MM.1S (cell line): ENCODE measurements around the gene USB1.

ENCODE experiments used
- DNase-seq: peaks from one replicate; pipeline ENCODE4 v3.0.0-alpha.2; 2015
- H2AFZ ChIP-seq: fragments of 300-600 bp; sonication (generic); 2 replicates; pipeline ENCODE4 v1.6.0; 2016; ENCODE audit warnings: antibody characterized with exemption, low read length
- H3F3A ChIP-seq: fragments of 300-600 bp; sonication (generic); 2 replicates; pipeline ENCODE4 v1.6.1; 2016; ENCODE audit warnings: mild to moderate bottlenecking, antibody characterized with exemption, low read length, moderate library complexity, mixed read lengths; ENCODE audit not compliant: insufficient read depth
- H3K27ac ChIP-seq: fragments of 300-600 bp; sonication (generic); 2 replicates; pipeline ENCODE4 v1.5.1; 2016; ENCODE audit warnings: mild to moderate bottlenecking, low read length
- H3K27me3 ChIP-seq: fragments of 300-600 bp; sonication (generic); replicated peaks from 2 replicates; pipeline ENCODE4 v1.6.0; 2016; ENCODE audit warnings: low read length; ENCODE audit not compliant: insufficient read depth
- H3K36me3 ChIP-seq: fragments of 300-600 bp; sonication (generic); replicated peaks from 2 replicates; pipeline ENCODE4 v1.6.1; 2016; ENCODE audit warnings: mild to moderate bottlenecking, low read length, mixed read lengths; ENCODE audit not compliant: insufficient read depth
- H3K4me1 ChIP-seq: fragments of 300-600 bp; sonication (generic); 2 replicates; pipeline ENCODE4 v1.6.1; 2016; ENCODE audit warnings: low read length, mixed read lengths
- H3K4me2 ChIP-seq: fragments of 300-600 bp; sonication (generic); 2 replicates; pipeline ENCODE4 v1.6.0; 2016; ENCODE audit warnings: low read depth, low read length
- H3K4me3 ChIP-seq: fragments of 300-600 bp; sonication (generic); 2 replicates; pipeline ENCODE4 v1.5.1; 2016; ENCODE audit warnings: low read length, mixed read lengths
- H3K79me2 ChIP-seq: fragments of 300-600 bp; sonication (generic); 2 replicates; pipeline ENCODE4 v1.6.1; 2016; ENCODE audit warnings: mixed run types, low read length, mixed read lengths
- H3K9ac ChIP-seq: fragments of 300-600 bp; sonication (generic); 2 replicates; pipeline ENCODE4 v1.6.1; 2016; ENCODE audit warnings: low read length, mixed read lengths
- H3K9me2 ChIP-seq: fragments of 300-600 bp; sonication (generic); replicated peaks from 2 replicates; pipeline ENCODE4 v1.6.1; 2016; ENCODE audit warnings: mild to moderate bottlenecking, low read length, mixed read lengths; ENCODE audit not compliant: insufficient read depth
- H3K9me3 ChIP-seq: fragments of 300-600 bp; sonication (generic); replicated peaks from 2 replicates; pipeline ENCODE4 v1.6.1; 2016; ENCODE audit warnings: mild to moderate bottlenecking, low read length, mixed read lengths; ENCODE audit not compliant: insufficient read depth
- H4K20me1 ChIP-seq: fragments of 300-600 bp; sonication (generic); 2 replicates; pipeline ENCODE4 v1.6.1; 2016; ENCODE audit warnings: mild to moderate bottlenecking, low read length, moderate library complexity, mixed read lengths; ENCODE audit not compliant: insufficient read depth
- EZH2 ChIP-seq: fragments of 300-600 bp; sonication (generic); optimal IDR thresholded peaks from 2 replicates; pipeline ENCODE3; 2017; ENCODE audit warnings: low read depth, mild to moderate bottlenecking, antibody characterized with exemption, low read length, mixed read lengths
- EZH2phosphoT487 ChIP-seq: fragments of 300-600 bp; sonication (generic); IDR thresholded peaks from 2 replicates; pipeline ENCODE4 v1.6.1; 2018; ENCODE audit warnings: antibody characterized with exemption, low read length
- TF ChIP-seq, protein P1 (sequence below): fragments of 300-600 bp; sonication (generic); IDR thresholded peaks from 2 replicates; pipeline ENCODE4 v1.5.1; 2016; ENCODE audit warnings: antibody characterized with exemption, low read length, mixed read lengths

USB1 gene

DNA sequence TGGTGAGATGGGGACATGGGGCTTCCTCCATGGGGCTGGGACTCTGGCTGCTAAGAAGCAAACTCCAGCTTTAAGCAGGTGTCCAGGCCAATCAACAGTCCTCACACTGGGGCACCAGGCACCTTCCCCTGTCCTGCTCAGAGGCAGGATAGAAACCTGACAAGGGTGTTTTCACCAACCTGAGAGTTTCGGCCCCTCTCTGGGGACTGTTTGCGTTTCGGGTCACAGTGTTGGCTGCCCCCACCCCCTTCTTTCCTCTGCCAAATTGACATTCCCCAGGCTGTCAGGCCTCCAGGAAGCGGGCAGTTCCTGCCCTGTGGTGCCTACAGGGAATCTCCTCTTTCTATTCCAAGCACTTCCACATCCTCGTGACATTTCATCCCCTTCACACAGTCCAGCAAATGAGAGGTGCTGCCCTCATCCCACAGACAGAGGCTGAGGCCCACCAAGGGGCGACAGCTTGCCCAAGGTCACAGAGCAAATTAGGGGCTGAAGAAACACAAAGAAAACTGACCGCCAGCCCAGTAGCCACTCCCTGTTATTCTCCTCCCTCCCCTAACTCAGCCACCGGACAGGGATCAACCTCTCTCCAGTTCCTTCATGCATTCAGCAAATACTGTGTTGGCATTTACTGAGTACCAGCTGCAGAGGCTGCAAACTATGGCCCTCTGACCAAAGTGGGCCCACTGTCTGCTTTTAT, 62.3 kb downstream of the USB1 start:
- Histone ChIP-seq H3K9me3 (no peaks in the 10 kb centered on the region), H3K9ac (no peak overlapping the region)
- TF ChIP-seq EZH2 (no peak), EZH2phosphoT487 (no peak)
- TF ChIP-seq, protein P1, sequence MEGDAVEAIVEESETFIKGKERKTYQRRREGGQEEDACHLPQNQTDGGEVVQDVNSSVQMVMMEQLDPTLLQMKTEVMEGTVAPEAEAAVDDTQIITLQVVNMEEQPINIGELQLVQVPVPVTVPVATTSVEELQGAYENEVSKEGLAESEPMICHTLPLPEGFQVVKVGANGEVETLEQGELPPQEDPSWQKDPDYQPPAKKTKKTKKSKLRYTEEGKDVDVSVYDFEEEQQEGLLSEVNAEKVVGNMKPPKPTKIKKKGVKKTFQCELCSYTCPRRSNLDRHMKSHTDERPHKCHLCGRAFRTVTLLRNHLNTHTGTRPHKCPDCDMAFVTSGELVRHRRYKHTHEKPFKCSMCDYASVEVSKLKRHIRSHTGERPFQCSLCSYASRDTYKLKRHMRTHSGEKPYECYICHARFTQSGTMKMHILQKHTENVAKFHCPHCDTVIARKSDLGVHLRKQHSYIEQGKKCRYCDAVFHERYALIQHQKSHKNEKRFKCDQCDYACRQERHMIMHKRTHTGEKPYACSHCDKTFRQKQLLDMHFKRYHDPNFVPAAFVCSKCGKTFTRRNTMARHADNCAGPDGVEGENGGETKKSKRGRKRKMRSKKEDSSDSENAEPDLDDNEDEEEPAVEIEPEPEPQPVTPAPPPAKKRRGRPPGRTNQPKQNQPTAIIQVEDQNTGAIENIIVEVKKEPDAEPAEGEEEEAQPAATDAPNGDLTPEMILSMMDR, result no peak

DNA sequence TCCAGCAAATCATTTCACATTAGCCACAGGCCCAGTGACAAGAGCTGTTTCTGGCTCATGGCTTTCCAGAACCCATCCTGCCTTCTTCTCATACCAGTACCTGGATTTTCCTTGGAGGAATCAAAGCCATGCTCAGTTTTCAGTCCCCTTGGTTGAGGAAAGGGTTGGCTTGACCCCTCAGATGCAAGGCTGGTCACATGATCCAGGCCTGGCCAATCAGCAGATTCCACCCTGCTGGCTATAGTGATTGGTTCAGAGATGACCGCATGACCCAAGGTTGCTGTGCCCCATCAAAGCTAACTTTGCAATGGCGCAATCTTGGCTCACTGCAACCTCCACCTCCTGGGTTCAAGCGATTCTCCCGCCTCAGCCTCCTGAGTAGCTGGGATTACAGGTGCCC, 69.4 kb downstream of the USB1 start:
- no peaks in the 10 kb centered on the region for H4K20me1 ChIP-seq
- no peaks in the 10 kb centered on the region for H3F3A ChIP-seq
- no peak overlapping the region for H2AFZ ChIP-seq
- no peaks in the 10 kb centered on the region for H3K9me2 ChIP-seq
- H3K4me3 ChIP-seq, result no peak overlapping the region
- H3K27me3 ChIP-seq, result no peaks in the 10 kb centered on the region
- no peaks in the 10 kb centered on the region for H3K36me3 ChIP-seq
- no peaks in the 10 kb centered on the region for H3K79me2 ChIP-seq
- H3K4me1 ChIP-seq, result no peaks in the 10 kb centered on the region
- H3K9ac ChIP-seq, result no peak overlapping the region
- DNase-seq, result no peak
- no peak overlapping the region for H3K4me2 ChIP-seq
- TF ChIP-seq EZH2phosphoT487 (no peak), EZH2 (no peak)
- TF ChIP-seq, protein P1, result no peak
- no peak overlapping the region for H3K27ac ChIP-seq
- H3K9me3 ChIP-seq, result no peaks in the 10 kb centered on the region

More for the DNA sequence above, 62.3 kb downstream of the USB1 start:
- Histone ChIP-seq H3K27ac (peak overlapping the region; percentile 14; the same call in 1 of the 2 replicates), H4K20me1 (no peaks in the 10 kb centered on the region), H3K36me3 (no peaks in the 10 kb centered on the region), H3K4me1 (peaks cover 12% of the 10 kb centered on the region), H3K4me2 (peak overlapping the region; percentile 24; the same call in 1 of the 2 replicates), H3F3A (no peaks in the 10 kb centered on the region), H3K4me3 (no peak overlapping the region), H3K9me2 (no peaks in the 10 kb centered on the region), H2AFZ (peak overlapping the region; percentile 33; the same call in 1 of the 2 replicates), H3K27me3 (no peaks in the 10 kb centered on the region), H3K79me2 (no peaks in the 10 kb centered on the region)
- peak; percentile 42 for DNase-seq
